HEK293 (cell line): Measurements from ENCODE around the gene PLEKHG2.

Experiments used
- CTCF ChIA-PET: fragments of 350-600 bp; formaldehyde crosslinking; extraction: SDS; loops from one replicate; lab custom pipeline; 2021; ENCODE audit warnings: antibody characterized with exemption; lab: Yijun Ruan, JAX
- POLR2A ChIA-PET: fragments of 300-600 bp; formaldehyde crosslinking; extraction: SDS; loops from one replicate; lab custom pipeline; 2020; ENCODE audit warnings: antibody characterized with exemption, inconsistent platforms; lab: Yijun Ruan, JAX
- H3K27ac ChIP-seq: fragments of 200-500 bp; sonication (Bioruptor generic); 2 replicates; pipeline ENCODE4 v1.5.1; 2014; ENCODE audit warnings: low read depth, low read length, control low read depth, inconsistent platforms; ENCODE audit errors: extremely low read depth
- H3K36me3 ChIP-seq, 2 experiments: fragments of 200-500 bp in 1 of 2; sonication (Bioruptor generic) in 1 of 2; 1 replicate in 1 of 2; 2 replicates in 1 of 2; pipeline ENCODE4 v1.5.1; 2014 to 2017; ENCODE audit warnings: inconsistent platforms in 2 of 2, low read length in 2 of 2; ENCODE audit not compliant: control insufficient read depth in 2 of 2, insufficient read depth in 1 of 2
- H3K4me1 ChIP-seq: fragments of 200-500 bp; sonication (Bioruptor generic); 2 replicates; pipeline ENCODE4 v1.5.1; 2014; ENCODE audit warnings: mild to moderate bottlenecking, low read length, inconsistent platforms; ENCODE audit not compliant: control insufficient read depth, insufficient read depth
- H3K4me3 ChIP-seq: 2 replicates; pipeline ENCODE4 v1.5.1; 2011; ENCODE audit warnings: low read depth, mild to moderate bottlenecking, control low read depth, low read length, moderate library complexity
- H3K9me3 ChIP-seq: fragments of 200-500 bp; sonication (Bioruptor generic); 2 replicates; pipeline ENCODE4 v1.5.1; 2014; ENCODE audit warnings: low read depth, low read length, inconsistent platforms; ENCODE audit not compliant: control insufficient read depth, insufficient read depth
- AEBP2 ChIP-seq: fragments of 450-650 bp; formaldehyde crosslinking; IDR thresholded peaks from 2 replicates; pipeline ENCODE4 v1.5.1; 2016; ENCODE audit warnings: missing biosample characterization, missing genetic modification characterization, borderline replicate concordance
- KLF10 ChIP-seq: fragments of 450-650 bp; IDR thresholded peaks from 2 replicates; pipeline ENCODE4 v1.5.1; 2018; ENCODE audit warnings: missing biosample characterization, mild to moderate bottlenecking, missing genetic modification characterization
- TRIM28 ChIP-seq: IDR thresholded peaks from 2 replicates; pipeline ENCODE4 v1.6.1; 2011; ENCODE audit warnings: low read length, control low read depth, borderline replicate concordance
- ZBTB17 ChIP-seq: fragments of 450-650 bp; formaldehyde crosslinking; IDR thresholded peaks from 2 replicates; pipeline ENCODE4 v1.5.1; 2016; ENCODE audit warnings: missing biosample characterization, missing genetic modification characterization
- ZNF121 ChIP-seq: fragments of 450-650 bp; formaldehyde crosslinking; IDR thresholded peaks from 2 replicates; pipeline ENCODE4 v1.5.1; 2016; ENCODE audit warnings: missing biosample characterization, missing genetic modification characterization
- ZNF184 ChIP-seq: fragments of 450-650 bp; IDR thresholded peaks from 2 replicates; pipeline ENCODE4 v1.5.1; 2018; ENCODE audit warnings: missing biosample characterization, mild to moderate bottlenecking, missing genetic modification characterization
- ZNF266 ChIP-seq: fragments of 450-650 bp; formaldehyde crosslinking; IDR thresholded peaks from 2 replicates; pipeline ENCODE4 v1.5.1; 2016; ENCODE audit warnings: missing biosample characterization, missing genetic modification characterization, low read depth
- ZNF416 ChIP-seq: fragments of 450-650 bp; formaldehyde crosslinking; IDR thresholded peaks from 2 replicates; pipeline ENCODE4 v1.5.1; 2016; ENCODE audit warnings: missing biosample characterization, missing genetic modification characterization
- ZNF600 ChIP-seq: fragments of 450-650 bp; formaldehyde crosslinking; IDR thresholded peaks from 2 replicates; pipeline ENCODE4 v1.5.1; 2016; ENCODE audit warnings: missing biosample characterization, missing genetic modification characterization
- ZNF664 ChIP-seq: fragments of 450-650 bp; formaldehyde crosslinking; IDR thresholded peaks from 2 replicates; pipeline ENCODE4 v1.5.1; 2016; ENCODE audit warnings: missing biosample characterization, missing genetic modification characterization
- TF ChIP-seq, protein P1 (sequence below): fragments of 450-650 bp; formaldehyde crosslinking; IDR thresholded peaks from 2 replicates; pipeline ENCODE4 v1.5.1; 2016; ENCODE audit warnings: missing biosample characterization, missing genetic modification characterization
- TF ChIP-seq, protein P2 (sequence below): fragments of 450-650 bp; formaldehyde crosslinking; IDR thresholded peaks from 2 replicates; pipeline ENCODE4 v1.5.1; 2016; ENCODE audit warnings: missing biosample characterization, missing genetic modification characterization

PLEKHG2 gene

GRCh38 chr19:39363901-39364457 is 48.5 kb upstream of the PLEKHG2 start (continued):
- TF ChIP-seq ZNF184 (tag by site-specific recombination): no peak

- ChIA-PET POLR2A (interaction anchor here (2.1 kb wide), 1 partner anchor 17 kb away, joined by 6 read pairs; no protein-coding TSS in a partner anchor), CTCF (interaction anchor here (0.6 to 1.2 kb wide), 3 partner anchors 12 to 32 kb away, joined by 3 to 4 read pairs (median 3); no protein-coding TSS in a partner anchor)
These were observed 46.9 kb upstream of the PLEKHG2 start for GRCh38 chr19:39365531-39365930.

GRCh38 chr19:39369200-39369599 is 43.3 kb upstream of the PLEKHG2 start:
- ChIA-PET CTCF (interaction anchor here (0.6 to 1.4 kb wide), 9 partner anchors 13 to 1201 kb away, joined by 3 to 4 read pairs (median 3); partner anchors contain the start of gene SAMD4B), POLR2A (interaction anchor here (1.0 kb wide), 1 partner anchor 22 kb away, joined by 5 read pairs; the partner anchor contains the start of genes MED29 and PAF1)
- Histone ChIP-seq H3K4me1 (no peaks in the 10 kb centered on the region; the same call in 1 of the 2 replicates), H3K4me3 (no peak overlapping the region), H3K36me3 (peaks cover 85 to 97% of the 10 kb centered on the region in 2 experiments), H3K27ac (no peak overlapping the region), H3K9me3 (no peaks in the 10 kb centered on the region)
- TF ChIP-seq, protein P1, sequence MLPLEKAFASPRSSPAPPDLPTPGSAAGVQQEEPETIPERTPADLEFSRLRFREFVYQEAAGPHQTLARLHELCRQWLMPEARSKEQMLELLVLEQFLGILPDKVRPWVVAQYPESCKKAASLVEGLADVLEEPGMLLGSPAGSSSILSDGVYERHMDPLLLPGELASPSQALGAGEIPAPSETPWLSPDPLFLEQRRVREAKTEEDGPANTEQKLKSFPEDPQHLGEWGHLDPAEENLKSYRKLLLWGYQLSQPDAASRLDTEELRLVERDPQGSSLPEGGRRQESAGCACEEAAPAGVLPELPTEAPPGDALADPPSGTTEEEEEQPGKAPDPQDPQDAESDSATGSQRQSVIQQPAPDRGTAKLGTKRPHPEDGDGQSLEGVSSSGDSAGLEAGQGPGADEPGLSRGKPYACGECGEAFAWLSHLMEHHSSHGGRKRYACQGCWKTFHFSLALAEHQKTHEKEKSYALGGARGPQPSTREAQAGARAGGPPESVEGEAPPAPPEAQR (tag by site-specific recombination): no peak
- TF ChIP-seq ZNF266 (tag by site-specific recombination) (no peak), ZNF121 (tag by site-specific recombination) (peak; percentile 99), ZBTB17 (tag by site-specific recombination) (no peak)
- TF ChIP-seq, protein P2, sequence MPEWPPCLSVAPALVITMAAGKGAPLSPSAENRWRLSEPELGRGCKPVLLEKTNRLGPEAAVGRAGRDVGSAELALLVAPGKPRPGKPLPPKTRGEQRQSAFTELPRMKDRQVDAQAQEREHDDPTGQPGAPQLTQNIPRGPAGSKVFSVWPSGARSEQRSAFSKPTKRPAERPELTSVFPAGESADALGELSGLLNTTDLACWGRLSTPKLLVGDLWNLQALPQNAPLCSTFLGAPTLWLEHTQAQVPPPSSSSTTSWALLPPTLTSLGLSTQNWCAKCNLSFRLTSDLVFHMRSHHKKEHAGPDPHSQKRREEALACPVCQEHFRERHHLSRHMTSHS (tag by site-specific recombination): no peak

More at GRCh38 chr19:39365531-39365930, 46.9 kb upstream of the PLEKHG2 start:
- H3K36me3 ChIP-seq: peaks cover 84 to 94% of the 10 kb centered on the region in 2 experiments
- no peaks in the 10 kb centered on the region; the same call in 1 of the 2 replicates for H3K4me1 ChIP-seq
- H3K9me3 ChIP-seq: no peaks in the 10 kb centered on the region
- no peak overlapping the region for H3K27ac ChIP-seq
- peak; percentile 99 for TF ChIP-seq ZNF664 (tag by site-specific recombination)
- no peak for TF ChIP-seq AEBP2 (tag by site-specific recombination)
- TF ChIP-seq ZNF416: no peak
- no peak for TF ChIP-seq KLF10 (tag by site-specific recombination)
- no peak overlapping the region for H3K4me3 ChIP-seq

GRCh38 chr19:39370735-39371134 is 41.7 kb upstream of the PLEKHG2 start:
- Histone ChIP-seq H3K9me3 (no peaks in the 10 kb centered on the region), H3K4me1 (no peaks in the 10 kb centered on the region; the same call in 1 of the 2 replicates), H3K27ac (peak overlapping the region; percentile 21; the same call in 1 of the 2 replicates), H3K4me3 (no peak overlapping the region), H3K36me3 (peaks cover 85 to 97% of the 10 kb centered on the region in 2 experiments)
- CTCF ChIA-PET: interaction anchor here (1.3 to 1.4 kb wide), 3 partner anchors 27 to 41 kb away, joined by 3 to 4 read pairs (median 4); partner anchors contain the start of gene PLEKHG2
- POLR2A ChIA-PET: interaction anchor here (1.1 to 1.5 kb wide), 2 partner anchors 20 to 29 kb away, joined by 3 to 4 read pairs; partner anchors contain the start of genes MED29, PAF1 and SAMD4B
- TF ChIP-seq ZNF600 (tag by site-specific recombination) (0 out of 2 replicates have a peak, but pooled peaks have one; percentile 11), TRIM28 (no peak)
